Liver (tissue), 9 donors: Measurements from ENCODE around the gene MGAT3. TPM values are rescaled to one million over a fixed set of nuclear protein-coding genes. Genes with fewer than 3 reads are reported as not detected.
A peak's percentile ranks its signal among the peaks of the same experiment; 100 is the strongest.

ENCODE experiments used
- DNase-seq: peaks from one replicate; pipeline ENCODE4 v3.0.0-alpha.2; 2017; ENCODE audit warnings: low spot score
- H3K27ac ChIP-seq, 2 donors: one replicate each; pipeline ENCODE4 v1.7.0; 2013; ENCODE audit warnings: inconsistent platforms in 2 of 2, low read length in 2 of 2, control low read depth in 1 of 2, low read depth in 1 of 2, mild to moderate bottlenecking in 1 of 2
- H3K27me3 ChIP-seq, 4 donors: one replicate each; pipeline versions ENCODE4 v1.6.1 to v1.7.0; 2013; ENCODE audit warnings: low read length in 3 of 4, inconsistent platforms in 1 of 4, mild to moderate bottlenecking in 1 of 4, moderate library complexity in 1 of 4; ENCODE audit not compliant: control insufficient read depth in 4 of 4, insufficient read depth in 4 of 4
- H3K36me3 ChIP-seq, 4 donors: one replicate each; pipeline versions ENCODE4 v1.6.1 to v1.7.0; 2013; ENCODE audit warnings: low read length in 3 of 4, mild to moderate bottlenecking in 3 of 4, low read depth in 1 of 4, moderate library complexity in 1 of 4; ENCODE audit not compliant: control insufficient read depth in 4 of 4, insufficient read depth in 3 of 4
- H3K4me1 ChIP-seq, 4 donors: one replicate each; pipeline versions ENCODE4 v1.6.1 to v1.7.0; 2013; ENCODE audit warnings: low read length in 3 of 4, mild to moderate bottlenecking in 3 of 4, moderate library complexity in 1 of 4; ENCODE audit not compliant: control insufficient read depth in 4 of 4, insufficient read depth in 4 of 4
- H3K4me3 ChIP-seq, 3 donors: one replicate each; pipeline versions ENCODE4 v1.6.1 to v1.7.0; 2013; ENCODE audit warnings: low read length in 3 of 3, control low read depth in 1 of 3, low read depth in 1 of 3, mild to moderate bottlenecking in 1 of 3
- H3K9ac ChIP-seq, 2 donors: one replicate each; pipeline ENCODE4 v1.7.0; 2013; ENCODE audit warnings: low read length in 2 of 2, mild to moderate bottlenecking in 2 of 2, moderate library complexity in 2 of 2, control low read depth in 1 of 2, low read depth in 1 of 2
- H3K9me3 ChIP-seq, 4 donors: one replicate each; pipeline versions ENCODE4 v1.6.1 to v1.7.0; 2013; ENCODE audit warnings: low read length in 3 of 4; ENCODE audit not compliant: control insufficient read depth in 4 of 4
- EGR1 ChIP-seq, 2 donors: IDR thresholded peaks; 2 replicates each; pipeline ENCODE4 v1.6.1; 2016 to 2018; ENCODE audit warnings: antibody characterized with exemption in 2 of 2, low read depth in 2 of 2
- GABPA ChIP-seq, 2 donors: IDR thresholded peaks in 1 of 2; conservative IDR thresholded peaks in 1 of 2; 2 replicates each; pipeline ENCODE4 v1.6.1; 2016; ENCODE audit warnings: antibody characterized with exemption in 2 of 2, mild to moderate bottlenecking in 1 of 2, moderate library complexity in 1 of 2
- JUND ChIP-seq, 2 donors: IDR thresholded peaks; 2 replicates each; pipeline ENCODE4 v1.6.1; 2016; ENCODE audit warnings: antibody characterized with exemption in 2 of 2
- NR2F2 ChIP-seq: IDR thresholded peaks from 2 replicates; pipeline ENCODE4 v1.6.1; 2016; ENCODE audit warnings: antibody characterized with exemption
- RAD21 ChIP-seq, 2 donors: IDR thresholded peaks; 2 replicates each; pipeline ENCODE4 v1.6.1; 2016; ENCODE audit warnings: antibody characterized with exemption in 2 of 2, mild to moderate bottlenecking in 2 of 2
- RXRA ChIP-seq, 2 donors: IDR thresholded peaks; 2 replicates each; pipeline ENCODE4 v1.6.1; 2017 to 2018; ENCODE audit warnings: antibody characterized with exemption in 2 of 2, mild to moderate bottlenecking in 1 of 2
- SP1 ChIP-seq: IDR thresholded peaks from 2 replicates; pipeline ENCODE4 v1.6.1; 2018; ENCODE audit warnings: antibody characterized with exemption, mild to moderate bottlenecking
- TAF1 ChIP-seq: conservative IDR thresholded peaks from 2 replicates; pipeline ENCODE4 v1.6.1; 2016; ENCODE audit warnings: antibody characterized with exemption, mild to moderate bottlenecking
- YY1 ChIP-seq: IDR thresholded peaks from 2 replicates; pipeline ENCODE4 v1.6.1; 2016; ENCODE audit warnings: antibody characterized with exemption, mild to moderate bottlenecking
- WGBS: extraction: QIAGEN DNeasy Blood & Tissue Kit; methylation state at CpG from one replicate; pipeline ENCODE4 v1.1.7; 2013; 5-methylcytosine and 5-hydroxymethylcytosine counted together
- polyA plus RNA-seq, 2 donors: library from polyadenylated mRNA; stranded (reverse) in 1 of 2; unstranded in 1 of 2; fragments of 200-250 nt in 1 of 2; fragments of >200 nt in 1 of 2; fragmentation: Nextera tagmentation in 1 of 2; extraction: Ambion mirVana in 1 of 2; gene quantifications; one replicate each; pipeline versions ENCODE4 v1.2.1 to v1.2.3, GENCODE V29; 2013 to 2015
- total RNA-seq, 2 donors: library from RNA; depleted of rRNA; stranded (reverse); fragments of >200 nt; gene quantifications; one replicate each; pipeline ENCODE4 v1.2.3, GENCODE V29; 2014
- TF ChIP-seq, protein P1 (sequence below): IDR thresholded peaks from 2 replicates; pipeline ENCODE4 v1.6.1; 2016; ENCODE audit warnings: antibody characterized with exemption
- TF ChIP-seq, protein P2 (sequence below): fragments of 150-350 bp; IDR thresholded peaks from 2 replicates; pipeline ENCODE4 v1.5.1; 2017; ENCODE audit warnings: improper control_type of control experiment, low read depth, low read length; ENCODE audit not compliant: missing input control
- TF ChIP-seq, protein P3 (sequence below): IDR thresholded peaks from 2 replicates; pipeline ENCODE4 v1.6.1; 2016; ENCODE audit warnings: antibody characterized with exemption
- TF ChIP-seq, protein P4 (sequence below): IDR thresholded peaks from 2 replicates; pipeline ENCODE4 v1.6.1; 2016; ENCODE audit warnings: antibody characterized with exemption, mild to moderate bottlenecking
- donor health status: healthy.
- donor health status: healthy.
- donor health status: healthy.
- donor health status: healthy.
- donor health status: healthy.

MGAT3 gene
- total and polyA plus RNA-seq, 4 donors = 0.03 to 7.6 (median 0.10) TPM

DNA sequence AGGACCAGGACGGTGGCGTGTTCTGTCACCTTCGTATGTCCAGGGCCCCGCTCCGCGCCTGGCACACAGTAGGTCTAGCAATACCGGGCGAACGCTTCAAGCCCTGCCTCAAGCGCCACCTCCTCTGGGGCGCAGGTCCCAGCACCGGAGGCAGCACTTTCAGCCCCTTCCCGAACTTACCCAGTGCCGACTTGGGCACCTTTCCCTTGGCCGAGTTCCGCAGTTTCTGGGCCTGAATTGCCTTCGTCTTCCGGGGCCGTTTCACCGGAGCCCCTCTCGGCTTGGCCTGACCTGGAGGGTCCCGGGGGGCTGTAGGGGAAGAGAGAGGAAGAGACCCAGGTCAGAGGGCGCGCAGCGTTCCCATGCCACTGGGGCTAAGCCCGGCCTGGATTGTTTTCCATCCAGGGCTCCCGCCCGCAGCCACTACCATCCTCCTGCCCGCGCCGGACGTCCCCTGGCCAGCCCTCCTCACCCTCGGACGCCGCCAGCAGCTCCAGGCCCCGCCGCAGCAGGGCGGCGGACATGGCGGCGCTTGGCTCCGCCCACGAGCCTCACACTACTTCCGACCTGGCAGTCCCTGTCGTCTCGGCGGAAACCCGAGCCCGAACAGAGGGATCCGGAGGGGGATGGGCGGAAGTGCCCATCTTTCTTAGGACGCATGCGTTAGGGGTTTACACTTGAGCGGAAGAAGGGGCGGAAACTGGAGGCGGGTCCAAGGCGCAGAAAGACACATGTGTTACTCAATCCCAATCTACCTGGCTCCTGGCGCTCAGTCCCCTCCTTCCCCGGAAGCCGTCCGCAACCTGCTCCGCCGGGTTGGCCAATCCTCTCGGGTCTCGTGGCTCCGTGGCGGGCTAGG, 75.6 kb downstream of the MGAT3 start, which contains the start of gene RPS19BP1 (continued):
- TF ChIP-seq, protein P1, sequence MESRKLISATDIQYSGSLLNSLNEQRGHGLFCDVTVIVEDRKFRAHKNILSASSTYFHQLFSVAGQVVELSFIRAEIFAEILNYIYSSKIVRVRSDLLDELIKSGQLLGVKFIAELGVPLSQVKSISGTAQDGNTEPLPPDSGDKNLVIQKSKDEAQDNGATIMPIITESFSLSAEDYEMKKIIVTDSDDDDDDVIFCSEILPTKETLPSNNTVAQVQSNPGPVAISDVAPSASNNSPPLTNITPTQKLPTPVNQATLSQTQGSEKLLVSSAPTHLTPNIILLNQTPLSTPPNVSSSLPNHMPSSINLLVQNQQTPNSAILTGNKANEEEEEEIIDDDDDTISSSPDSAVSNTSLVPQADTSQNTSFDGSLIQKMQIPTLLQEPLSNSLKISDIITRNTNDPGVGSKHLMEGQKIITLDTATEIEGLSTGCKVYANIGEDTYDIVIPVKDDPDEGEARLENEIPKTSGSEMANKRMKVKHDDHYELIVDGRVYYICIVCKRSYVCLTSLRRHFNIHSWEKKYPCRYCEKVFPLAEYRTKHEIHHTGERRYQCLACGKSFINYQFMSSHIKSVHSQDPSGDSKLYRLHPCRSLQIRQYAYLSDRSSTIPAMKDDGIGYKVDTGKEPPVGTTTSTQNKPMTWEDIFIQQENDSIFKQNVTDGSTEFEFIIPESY = no peak
- TF ChIP-seq SP1 (peak; percentile 87), JUND (IDR thresholded peaks at IDR 0.05) (peak; percentile 68 to 84), NR2F2 (peak; percentile 14)

DNA sequence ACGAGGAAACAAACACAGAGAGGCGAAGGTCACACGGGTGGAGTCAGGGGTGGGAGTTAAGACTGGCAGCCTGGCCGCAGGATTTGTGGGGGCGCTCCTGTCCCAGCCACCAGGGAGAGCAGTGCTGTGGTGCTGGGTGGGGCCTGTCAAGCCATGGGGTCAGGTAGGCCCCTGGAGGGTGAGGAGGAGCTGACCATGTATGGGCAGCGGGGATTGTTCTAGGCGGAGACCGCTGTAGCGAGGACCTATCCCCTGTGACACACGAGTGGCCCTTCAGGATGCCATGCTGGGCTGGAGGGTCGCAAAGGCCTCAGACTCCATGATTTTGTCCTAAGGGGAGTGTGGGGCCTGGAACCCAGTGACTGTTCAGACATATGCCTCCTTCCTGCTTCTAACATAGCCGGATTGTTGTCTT, 77.3 kb downstream of the MGAT3 start:
- TF ChIP-seq RAD21 (IDR thresholded peaks at IDR 0.05) = no peak
- TF ChIP-seq, protein P2, sequence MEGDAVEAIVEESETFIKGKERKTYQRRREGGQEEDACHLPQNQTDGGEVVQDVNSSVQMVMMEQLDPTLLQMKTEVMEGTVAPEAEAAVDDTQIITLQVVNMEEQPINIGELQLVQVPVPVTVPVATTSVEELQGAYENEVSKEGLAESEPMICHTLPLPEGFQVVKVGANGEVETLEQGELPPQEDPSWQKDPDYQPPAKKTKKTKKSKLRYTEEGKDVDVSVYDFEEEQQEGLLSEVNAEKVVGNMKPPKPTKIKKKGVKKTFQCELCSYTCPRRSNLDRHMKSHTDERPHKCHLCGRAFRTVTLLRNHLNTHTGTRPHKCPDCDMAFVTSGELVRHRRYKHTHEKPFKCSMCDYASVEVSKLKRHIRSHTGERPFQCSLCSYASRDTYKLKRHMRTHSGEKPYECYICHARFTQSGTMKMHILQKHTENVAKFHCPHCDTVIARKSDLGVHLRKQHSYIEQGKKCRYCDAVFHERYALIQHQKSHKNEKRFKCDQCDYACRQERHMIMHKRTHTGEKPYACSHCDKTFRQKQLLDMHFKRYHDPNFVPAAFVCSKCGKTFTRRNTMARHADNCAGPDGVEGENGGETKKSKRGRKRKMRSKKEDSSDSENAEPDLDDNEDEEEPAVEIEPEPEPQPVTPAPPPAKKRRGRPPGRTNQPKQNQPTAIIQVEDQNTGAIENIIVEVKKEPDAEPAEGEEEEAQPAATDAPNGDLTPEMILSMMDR = no peak
- TF ChIP-seq, protein P3, sequence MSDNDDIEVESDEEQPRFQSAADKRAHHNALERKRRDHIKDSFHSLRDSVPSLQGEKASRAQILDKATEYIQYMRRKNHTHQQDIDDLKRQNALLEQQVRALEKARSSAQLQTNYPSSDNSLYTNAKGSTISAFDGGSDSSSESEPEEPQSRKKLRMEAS = no peak
- TF ChIP-seq GABPA (IDR thresholded peaks at IDR 0.05 in 1 of 2, conservative IDR thresholded peaks at IDR 0.05 in 1 of 2) = no peak
- TF ChIP-seq, protein P4, sequence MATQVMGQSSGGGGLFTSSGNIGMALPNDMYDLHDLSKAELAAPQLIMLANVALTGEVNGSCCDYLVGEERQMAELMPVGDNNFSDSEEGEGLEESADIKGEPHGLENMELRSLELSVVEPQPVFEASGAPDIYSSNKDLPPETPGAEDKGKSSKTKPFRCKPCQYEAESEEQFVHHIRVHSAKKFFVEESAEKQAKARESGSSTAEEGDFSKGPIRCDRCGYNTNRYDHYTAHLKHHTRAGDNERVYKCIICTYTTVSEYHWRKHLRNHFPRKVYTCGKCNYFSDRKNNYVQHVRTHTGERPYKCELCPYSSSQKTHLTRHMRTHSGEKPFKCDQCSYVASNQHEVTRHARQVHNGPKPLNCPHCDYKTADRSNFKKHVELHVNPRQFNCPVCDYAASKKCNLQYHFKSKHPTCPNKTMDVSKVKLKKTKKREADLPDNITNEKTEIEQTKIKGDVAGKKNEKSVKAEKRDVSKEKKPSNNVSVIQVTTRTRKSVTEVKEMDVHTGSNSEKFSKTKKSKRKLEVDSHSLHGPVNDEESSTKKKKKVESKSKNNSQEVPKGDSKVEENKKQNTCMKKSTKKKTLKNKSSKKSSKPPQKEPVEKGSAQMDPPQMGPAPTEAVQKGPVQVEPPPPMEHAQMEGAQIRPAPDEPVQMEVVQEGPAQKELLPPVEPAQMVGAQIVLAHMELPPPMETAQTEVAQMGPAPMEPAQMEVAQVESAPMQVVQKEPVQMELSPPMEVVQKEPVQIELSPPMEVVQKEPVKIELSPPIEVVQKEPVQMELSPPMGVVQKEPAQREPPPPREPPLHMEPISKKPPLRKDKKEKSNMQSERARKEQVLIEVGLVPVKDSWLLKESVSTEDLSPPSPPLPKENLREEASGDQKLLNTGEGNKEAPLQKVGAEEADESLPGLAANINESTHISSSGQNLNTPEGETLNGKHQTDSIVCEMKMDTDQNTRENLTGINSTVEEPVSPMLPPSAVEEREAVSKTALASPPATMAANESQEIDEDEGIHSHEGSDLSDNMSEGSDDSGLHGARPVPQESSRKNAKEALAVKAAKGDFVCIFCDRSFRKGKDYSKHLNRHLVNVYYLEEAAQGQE = no peak
- no peak for TF ChIP-seq RXRA (IDR thresholded peaks at IDR 0.05)
- TF ChIP-seq, protein P1 = no peak
- TF ChIP-seq EGR1 (IDR thresholded peaks at IDR 0.05; ENCODE audit: low read depth in 2 of 2) = no peak
- no peak for TF ChIP-seq YY1
- TF ChIP-seq TAF1 = no peak
- Histone ChIP-seq H3K9ac (no peak overlapping the region), H3K4me1 (peaks cover 15 to 38% (median 31%) of the 10 kb centered on the region in 4 donors), H3K27ac (no peak overlapping the region), H3K36me3 (peaks cover 0 to 6% (median 4%) of the 10 kb centered on the region in 4 donors), H3K4me3 (no peak overlapping the region), H3K9me3 (no peaks in the 10 kb centered on the region), H3K27me3 (no peaks in the 10 kb centered on the region)
- DNase-seq = no peak
- 84% methylated on average over 12 of the region's 12 CpGs for WGBS
